ENCODE results near the gene MCTP1.

- no peak for TF ChIP-seq CTCF (IDR thresholded peaks at IDR 0.05)
- no peak for TF ChIP-seq ZFX (IDR thresholded peaks at IDR 0.05; ENCODE audit: borderline replicate concordance)
These were observed 21.8 kb downstream of the MCTP1 start for GRCh38 chr5:95262933-95263660.
